Astrocyte (in vitro differentiated cells and primary cell): ENCODE measurements around the gene KCNG2. TPM values are rescaled to one million over a fixed set of nuclear protein-coding genes. Genes with fewer than 3 reads are reported as not detected.

Experiments used
- DNase-seq: peaks from one replicate; pipeline ENCODE4 v3.0.0-alpha.2; 2010; ENCODE audit warnings: low read depth
- FAIRE-seq: peaks from 2 replicates; lab custom pipeline; 2011; peaks lifted over from hg19 to GRCh38; lab: Jason Lieb, UNC
- H2AFZ ChIP-seq: 2 replicates; pipeline ENCODE4 v1.6.0; 2012; ENCODE audit warnings: low read depth, low read length, inconsistent platforms
- H3K27ac ChIP-seq: 2 replicates; pipeline ENCODE4 v1.5.1; 2011; ENCODE audit warnings: low read depth, low read length, inconsistent platforms
- H3K27me3 ChIP-seq: 2 replicates; pipeline ENCODE4 v1.6.0; 2011; ENCODE audit warnings: low read length, inconsistent platforms; ENCODE audit not compliant: insufficient read depth
- H3K36me3 ChIP-seq: 2 replicates; pipeline ENCODE4 v1.5.1; 2011; ENCODE audit warnings: low read length, inconsistent platforms; ENCODE audit not compliant: insufficient read depth
- H3K4me1 ChIP-seq: 2 replicates; pipeline ENCODE4 v1.5.1; 2011; ENCODE audit warnings: low read length, inconsistent platforms; ENCODE audit not compliant: insufficient read depth
- H3K4me2 ChIP-seq: 2 replicates; pipeline ENCODE4 v1.6.0; 2012; ENCODE audit warnings: low read length, inconsistent platforms
- H3K4me3 ChIP-seq: 2 replicates; pipeline ENCODE4 v1.5.1; 2011; ENCODE audit warnings: low read depth, mild to moderate bottlenecking, low read length, inconsistent platforms; ENCODE audit not compliant: insufficient read depth
- H3K79me2 ChIP-seq: 2 replicates; pipeline ENCODE4 v1.6.0; 2012; ENCODE audit warnings: mild to moderate bottlenecking, low read length, inconsistent platforms; ENCODE audit not compliant: insufficient read depth
- H3K9ac ChIP-seq: 2 replicates; pipeline ENCODE4 v1.6.0; 2012; ENCODE audit warnings: mild to moderate bottlenecking, low read length, inconsistent platforms
- H3K9me3 ChIP-seq: 2 replicates; pipeline ENCODE4 v1.5.1; 2012; ENCODE audit warnings: low read depth, mild to moderate bottlenecking, low read length, inconsistent platforms; ENCODE audit not compliant: insufficient read depth
- H4K20me1 ChIP-seq: 2 replicates; pipeline ENCODE4 v1.6.0; 2012; ENCODE audit warnings: low read length, inconsistent platforms; ENCODE audit not compliant: insufficient read depth
- H3K27ac Mint-ChIP-seq: one replicate; pipeline ENCODE4 v1.8.0; 2021; ENCODE audit warnings: mild to moderate bottlenecking, mixed read lengths; ENCODE audit not compliant: unreplicated experiment
- H3K27me3 Mint-ChIP-seq: one replicate; pipeline ENCODE4 v1.8.0; 2021; ENCODE audit warnings: low read depth, mixed read lengths; ENCODE audit not compliant: unreplicated experiment
- H3K36me3 Mint-ChIP-seq: one replicate; pipeline ENCODE4 v1.8.0; 2021; ENCODE audit warnings: low read depth, mixed read lengths; ENCODE audit not compliant: unreplicated experiment
- H3K4me1 Mint-ChIP-seq: one replicate; pipeline ENCODE4 v1.8.0; 2021; ENCODE audit warnings: low read depth, mixed read lengths; ENCODE audit not compliant: unreplicated experiment
- H3K4me3 Mint-ChIP-seq: one replicate; pipeline ENCODE4 v1.8.0; 2021; ENCODE audit warnings: mild to moderate bottlenecking, moderate library complexity, mixed read lengths; ENCODE audit not compliant: unreplicated experiment
- H3K9me3 Mint-ChIP-seq: one replicate; pipeline ENCODE4 v1.8.0; 2021; ENCODE audit warnings: mild to moderate bottlenecking, mixed read lengths; ENCODE audit not compliant: unreplicated experiment
- EZH2 ChIP-seq: IDR thresholded peaks from 2 replicates; pipeline ENCODE4 v1.6.1; 2012; ENCODE audit warnings: mild to moderate bottlenecking, low read length, inconsistent platforms; ENCODE audit not compliant: insufficient read depth
- total RNA-seq: library from RNA; stranded (reverse); gene quantifications from 2 replicates; pipeline ENCODE4 v1.2.1, GENCODE V29; 2021
- TF ChIP-seq, protein P1 (sequence below): IDR thresholded peaks from 2 replicates; pipeline ENCODE4 v1.5.1; 2011; ENCODE audit warnings: low read depth, mild to moderate bottlenecking, inconsistent platforms, low read length, moderate library complexity; ENCODE audit not compliant: insufficient read depth

Gene KCNG2
- total RNA-seq, 1 donor from 2014 or later: 0.16 TPM

GRCh38 chr18:79882522-79883241, 84.9 kb downstream of the KCNG2 start:
- no peak overlapping the region for H3K27ac Mint-ChIP-seq
- Histone ChIP-seq H3K9me3 (peaks cover 2% of the 10 kb centered on the region), H2AFZ (no peak overlapping the region), H3K4me2 (no peak overlapping the region), H3K9ac (no peak overlapping the region), H3K79me2 (no peaks in the 10 kb centered on the region), H4K20me1 (no peaks in the 10 kb centered on the region), H3K4me1 (no peaks in the 10 kb centered on the region), H3K36me3 (no peaks in the 10 kb centered on the region), H3K27ac (no peak overlapping the region), H3K27me3 (no peaks in the 10 kb centered on the region), H3K4me3 (no peak overlapping the region)
- H3K4me1 Mint-ChIP-seq: no peaks in the 10 kb centered on the region
- FAIRE-seq (no peak), DNase-seq (no peak)
- H3K36me3 Mint-ChIP-seq: no peaks in the 10 kb centered on the region
- H3K9me3 Mint-ChIP-seq: peaks cover 6% of the 10 kb centered on the region
- TF ChIP-seq EZH2: no peak
- TF ChIP-seq, protein P1, sequence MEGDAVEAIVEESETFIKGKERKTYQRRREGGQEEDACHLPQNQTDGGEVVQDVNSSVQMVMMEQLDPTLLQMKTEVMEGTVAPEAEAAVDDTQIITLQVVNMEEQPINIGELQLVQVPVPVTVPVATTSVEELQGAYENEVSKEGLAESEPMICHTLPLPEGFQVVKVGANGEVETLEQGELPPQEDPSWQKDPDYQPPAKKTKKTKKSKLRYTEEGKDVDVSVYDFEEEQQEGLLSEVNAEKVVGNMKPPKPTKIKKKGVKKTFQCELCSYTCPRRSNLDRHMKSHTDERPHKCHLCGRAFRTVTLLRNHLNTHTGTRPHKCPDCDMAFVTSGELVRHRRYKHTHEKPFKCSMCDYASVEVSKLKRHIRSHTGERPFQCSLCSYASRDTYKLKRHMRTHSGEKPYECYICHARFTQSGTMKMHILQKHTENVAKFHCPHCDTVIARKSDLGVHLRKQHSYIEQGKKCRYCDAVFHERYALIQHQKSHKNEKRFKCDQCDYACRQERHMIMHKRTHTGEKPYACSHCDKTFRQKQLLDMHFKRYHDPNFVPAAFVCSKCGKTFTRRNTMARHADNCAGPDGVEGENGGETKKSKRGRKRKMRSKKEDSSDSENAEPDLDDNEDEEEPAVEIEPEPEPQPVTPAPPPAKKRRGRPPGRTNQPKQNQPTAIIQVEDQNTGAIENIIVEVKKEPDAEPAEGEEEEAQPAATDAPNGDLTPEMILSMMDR: no peak
- H3K27me3 Mint-ChIP-seq: peaks cover 5% of the 10 kb centered on the region
- no peak overlapping the region for H3K4me3 Mint-ChIP-seq

- Histone ChIP-seq H3K4me1 (no peaks in the 10 kb centered on the region), H2AFZ (no peak overlapping the region), H3K9ac (no peak overlapping the region), H3K4me3 (no peak overlapping the region), H3K79me2 (no peaks in the 10 kb centered on the region), H3K4me2 (no peak overlapping the region), H3K27ac (no peak overlapping the region), H4K20me1 (no peaks in the 10 kb centered on the region), H3K9me3 (peaks cover 2% of the 10 kb centered on the region), H3K27me3 (no peaks in the 10 kb centered on the region), H3K36me3 (no peaks in the 10 kb centered on the region)
- Mint-ChIP-seq H3K9me3 (peaks cover 8% of the 10 kb centered on the region), H3K4me3 (no peak overlapping the region), H3K36me3 (no peaks in the 10 kb centered on the region), H3K4me1 (no peaks in the 10 kb centered on the region), H3K27me3 (peaks cover 5% of the 10 kb centered on the region), H3K27ac (no peak overlapping the region)
- no peak for TF ChIP-seq EZH2
- TF ChIP-seq, protein P1: no peak
- DNase-seq: no peak
- FAIRE-seq: no peak
Observed at GRCh38 chr18:79883461-79884293, 85.9 kb downstream of the KCNG2 start.
